GM21825 (cell line): Measurements from ENCODE around the gene PLK5.
"Not testable (repeated sequence)": the region's sequence is repeated elsewhere in the genome, so short reads cannot be mapped to it uniquely, and the experiment has no call there.

Source experiments
- ATAC-seq: cut with Tn5 transposase; IDR thresholded peaks from one replicate; pipeline ENCODE4 v1.9.1; 2021; ENCODE audit warnings: mild to moderate bottlenecking, moderate library complexity; ENCODE audit not compliant: unreplicated experiment

Gene PLK5

DNA sequence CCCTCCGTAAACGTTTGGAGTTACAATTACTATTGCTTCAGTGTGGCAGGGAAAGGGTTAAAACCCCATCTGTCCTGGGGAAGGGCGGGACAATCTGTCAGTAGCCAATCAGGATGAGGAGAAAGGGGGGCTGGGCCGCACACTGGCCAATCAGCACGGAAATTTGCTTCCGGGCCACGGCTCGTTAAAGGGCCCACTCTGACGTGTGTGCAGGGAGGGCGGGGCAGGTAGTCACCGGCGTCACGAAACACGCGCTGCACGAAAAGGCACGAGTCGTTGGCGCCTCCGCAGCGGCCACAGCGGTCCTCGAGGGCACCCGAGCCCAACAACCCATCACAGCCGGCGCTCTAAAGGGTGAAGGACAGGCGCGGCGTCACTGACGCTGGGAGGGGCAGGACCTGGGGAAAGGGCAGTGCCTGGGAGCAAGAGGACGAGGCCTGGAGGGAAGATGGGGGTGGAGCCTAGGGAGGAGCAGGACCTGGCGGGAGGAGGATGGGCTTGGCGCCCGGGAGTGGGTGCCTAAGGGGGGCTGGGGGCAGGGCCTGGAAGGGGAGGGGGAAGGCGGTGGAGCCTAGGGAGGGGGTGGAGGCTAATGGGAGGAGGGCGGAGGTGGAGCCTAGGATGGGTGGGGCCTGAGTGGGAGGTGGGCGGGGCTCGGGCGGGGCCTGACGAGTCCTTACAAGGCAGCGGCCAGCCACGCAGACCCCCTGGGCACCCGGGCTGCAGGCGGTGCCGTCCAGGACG, 15.9 kb upstream of the PLK5 start:
- peak; percentile 45 for ATAC-seq

DNA sequence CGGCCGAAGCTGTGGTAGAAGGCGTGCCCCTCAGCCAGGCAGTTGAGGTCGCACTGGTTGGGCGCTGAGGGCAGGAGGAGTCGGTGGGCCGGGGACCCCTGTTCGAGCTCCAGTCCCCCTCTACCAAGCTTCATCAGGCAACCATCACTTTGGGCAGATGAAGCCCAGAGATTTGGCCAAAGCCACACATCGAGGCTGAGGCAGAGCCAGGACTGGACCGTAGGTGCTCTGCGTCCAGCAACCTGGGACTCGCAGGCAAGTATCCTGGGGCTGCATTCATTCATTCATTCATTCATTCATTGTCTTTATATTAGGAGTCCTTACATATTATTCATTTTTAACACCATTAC, 15.4 kb upstream of the PLK5 start:
- no peak for ATAC-seq

DNA sequence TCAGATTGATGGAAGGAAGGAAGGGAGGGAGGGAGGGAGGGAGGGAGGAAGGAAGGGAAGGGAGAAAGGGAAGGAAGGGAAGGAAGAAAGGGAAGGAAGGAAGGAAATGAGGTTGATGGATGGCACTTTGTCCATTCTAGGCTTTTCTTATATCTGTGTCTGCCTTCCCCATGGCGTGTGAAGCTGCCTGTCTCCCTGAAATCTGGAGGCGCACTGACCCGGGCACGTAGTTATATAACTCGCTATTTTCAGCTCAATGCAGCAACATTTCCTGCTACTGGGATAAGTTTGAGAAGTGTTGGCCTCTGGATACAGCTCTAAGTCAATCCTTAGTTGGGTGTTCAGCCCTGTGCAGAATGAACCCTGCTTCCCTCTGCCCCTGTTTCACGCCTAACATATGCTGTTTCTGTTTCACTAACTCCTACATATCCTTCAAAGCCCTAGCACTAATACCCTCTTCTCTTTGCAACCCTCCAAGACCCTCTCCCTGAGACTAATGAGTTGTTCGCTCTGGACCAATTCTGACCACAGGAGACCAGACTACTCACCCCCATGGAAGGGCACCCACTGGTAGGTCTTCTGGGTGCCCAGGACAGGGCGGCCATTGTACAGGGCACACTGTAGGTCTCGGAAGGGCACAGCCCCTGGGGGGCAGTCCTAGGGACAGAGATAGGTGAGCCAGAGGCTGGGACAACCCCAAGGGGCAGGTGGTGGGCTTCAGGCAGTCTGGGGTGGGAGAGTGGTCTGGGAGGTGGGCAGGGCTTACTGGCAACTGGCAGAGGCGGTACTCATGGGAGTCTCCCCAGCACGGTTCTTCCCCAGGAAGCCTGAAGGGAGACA, 14.1 kb upstream of the PLK5 start:
- ATAC-seq, result no peak

DNA sequence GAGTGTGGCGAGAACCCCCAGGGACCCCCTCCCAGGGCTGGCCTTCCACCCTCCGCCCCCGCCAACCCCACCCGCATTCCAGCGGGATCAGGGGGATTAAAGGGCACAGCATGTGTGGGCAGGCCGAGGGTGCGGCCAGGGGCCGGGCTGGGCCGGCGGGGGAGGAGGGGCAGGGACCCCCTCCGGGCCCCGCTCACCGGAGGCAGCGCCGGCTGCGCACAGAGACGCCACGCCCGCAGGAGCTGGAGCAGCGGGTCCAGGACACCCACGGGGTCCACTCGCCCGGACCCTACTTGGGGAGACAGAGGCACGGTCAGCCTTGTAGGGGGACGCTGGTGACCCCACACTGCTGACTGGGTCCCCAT, 13.5 kb upstream of the PLK5 start:
- no peak for ATAC-seq

DNA sequence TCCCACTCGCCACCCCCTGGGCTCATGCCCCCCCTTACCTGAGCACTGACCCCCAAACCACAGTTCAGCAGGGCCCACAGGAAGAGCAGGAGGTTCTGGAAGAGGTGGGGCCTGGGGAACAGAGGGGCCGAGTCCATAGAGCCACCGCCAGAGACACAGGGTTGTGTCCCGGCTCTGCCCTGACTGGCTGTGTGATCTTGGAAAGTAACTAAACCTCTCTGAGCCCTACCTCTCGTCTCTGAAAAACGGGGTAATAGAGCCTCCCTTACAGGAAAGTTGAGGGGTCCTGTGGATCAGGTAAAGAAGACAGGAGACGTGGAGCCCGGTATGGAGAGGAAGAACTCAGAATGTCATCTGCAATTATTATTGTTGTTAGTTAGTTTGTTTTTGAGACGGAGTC, 13.1 kb upstream of the PLK5 start:
- no peak for ATAC-seq

GRCh38 chr19:1511318-1512317, 12.3 kb upstream of the PLK5 start:
- no peak for ATAC-seq

DNA sequence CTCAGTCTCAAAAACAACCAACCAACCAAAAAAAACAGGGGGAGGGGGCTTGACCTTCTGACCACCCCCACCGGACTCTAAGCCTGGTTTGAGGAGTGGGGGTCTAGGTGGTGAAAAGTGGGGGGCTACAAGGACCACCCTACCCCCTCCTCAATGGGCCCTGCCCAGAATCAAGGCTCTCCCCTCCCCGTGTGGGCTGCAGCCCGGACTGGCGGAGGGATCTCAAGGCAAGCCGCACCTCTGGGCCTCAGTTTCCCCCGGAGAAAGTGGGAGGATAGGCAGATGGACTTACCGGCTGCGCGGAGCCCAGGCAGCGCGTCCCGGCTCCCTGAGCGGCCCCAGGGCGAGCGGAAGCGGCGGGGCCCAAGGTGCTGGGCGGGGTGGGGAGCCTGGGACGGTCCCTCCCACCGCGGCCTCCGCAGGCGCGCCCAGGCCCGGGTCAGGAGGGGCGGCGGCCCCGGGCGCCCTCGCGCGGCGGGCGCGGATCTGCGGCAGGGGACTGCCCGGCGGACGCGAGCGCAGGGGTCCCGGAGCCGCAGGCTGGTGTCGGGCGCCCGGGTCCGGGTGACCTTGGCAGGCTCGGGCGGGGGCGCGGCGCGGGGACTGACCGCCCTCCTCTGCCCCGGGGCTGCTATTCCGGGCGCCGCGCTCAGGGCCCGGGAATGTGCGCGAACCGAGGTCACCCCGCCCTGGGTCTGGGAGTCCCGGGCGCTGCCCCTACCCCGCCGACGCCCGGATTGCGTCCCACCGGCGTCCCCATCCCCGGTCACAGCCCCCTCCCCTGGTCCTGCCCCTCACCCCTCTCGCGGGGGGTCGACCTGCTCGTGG, 11.0 kb upstream of the PLK5 start, which contains the start of gene ADAMTSL5:
Gene ADAMTSL5 (minus strand): TSS at position 349 of the 828 bp plus-strand sequence. CDS start 2,076 bp downstream, outside the sequence.
- ATAC-seq, result no peak

DNA sequence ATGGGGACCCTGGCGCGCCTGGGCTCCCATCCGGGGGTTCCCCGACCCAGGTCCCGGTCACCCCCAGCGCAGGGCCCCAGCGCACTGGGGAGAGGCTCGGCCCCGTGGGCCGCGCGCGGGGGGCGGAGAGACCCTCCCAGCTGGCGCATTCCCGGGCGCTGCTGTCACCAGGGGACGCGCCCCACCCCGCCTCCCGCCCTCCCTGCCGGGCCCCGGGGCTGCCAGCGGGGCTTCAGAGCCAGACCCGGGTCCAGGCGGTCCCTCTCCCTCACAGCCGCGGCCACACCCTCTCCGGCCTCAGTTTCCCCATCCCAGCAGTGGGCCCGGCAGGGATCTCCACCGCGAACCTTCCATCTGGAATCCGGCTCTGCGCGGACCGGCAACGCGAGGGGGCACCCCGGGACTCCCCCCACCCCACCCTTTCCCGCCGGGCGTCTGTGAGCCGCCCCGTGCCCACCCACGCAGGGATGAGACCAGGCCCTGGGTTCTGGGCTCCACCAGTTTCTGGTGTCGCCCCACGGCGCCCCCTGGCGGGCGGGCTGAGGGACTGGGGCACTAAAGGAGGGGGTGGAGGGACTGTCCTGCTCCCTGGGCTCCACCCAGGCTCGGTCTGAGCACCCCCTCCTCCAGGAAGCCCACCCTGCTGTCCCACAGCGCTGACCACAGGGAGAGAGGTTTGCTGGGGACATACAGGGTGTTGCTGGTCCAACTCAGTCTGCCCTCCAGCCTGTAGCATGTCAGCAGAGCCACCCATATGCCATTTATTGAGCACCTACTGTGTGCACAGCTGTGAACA, 10.2 kb upstream of the PLK5 start:
- no peak for ATAC-seq

DNA sequence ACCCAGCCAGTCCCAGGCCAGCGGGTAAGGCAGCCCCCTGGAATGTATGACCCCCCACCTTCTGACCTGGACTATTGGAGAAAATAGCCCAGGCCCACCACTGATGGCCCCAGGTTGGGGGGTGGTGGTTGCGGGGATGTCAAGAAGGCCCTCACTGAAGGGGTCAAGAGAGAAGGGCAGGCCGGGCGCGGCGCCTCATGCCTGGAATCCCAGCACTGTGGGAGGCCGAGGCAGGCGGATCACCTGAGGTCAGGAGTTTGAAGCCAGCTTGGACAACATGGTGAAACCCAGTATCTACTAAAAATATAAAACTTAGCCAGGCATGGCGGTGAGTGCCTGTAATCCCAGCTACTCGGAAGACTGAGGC, 9.6 kb upstream of the PLK5 start:
- no peak for ATAC-seq

- no peak for ATAC-seq
Observed at GRCh38 chr19:1514986-1515721, 8.7 kb upstream of the PLK5 start.

DNA sequence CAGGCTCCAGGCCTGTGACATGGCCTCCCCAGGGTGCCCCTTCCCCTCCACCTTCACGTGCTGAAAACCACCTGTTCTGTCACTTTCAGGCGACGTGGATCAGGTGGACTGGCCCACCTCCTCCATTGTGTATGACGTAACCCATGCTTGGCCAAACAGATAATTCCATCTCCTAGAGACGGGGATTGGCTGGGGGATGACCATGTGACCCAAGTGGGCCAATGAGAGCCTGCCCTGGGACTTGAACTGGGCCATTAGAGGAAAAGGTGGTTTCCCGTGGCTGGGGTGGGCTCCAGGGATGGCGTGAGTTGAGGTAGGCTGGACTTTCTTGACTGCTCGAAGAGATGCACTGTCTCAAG, 7.5 kb upstream of the PLK5 start:
- no peak for ATAC-seq

DNA sequence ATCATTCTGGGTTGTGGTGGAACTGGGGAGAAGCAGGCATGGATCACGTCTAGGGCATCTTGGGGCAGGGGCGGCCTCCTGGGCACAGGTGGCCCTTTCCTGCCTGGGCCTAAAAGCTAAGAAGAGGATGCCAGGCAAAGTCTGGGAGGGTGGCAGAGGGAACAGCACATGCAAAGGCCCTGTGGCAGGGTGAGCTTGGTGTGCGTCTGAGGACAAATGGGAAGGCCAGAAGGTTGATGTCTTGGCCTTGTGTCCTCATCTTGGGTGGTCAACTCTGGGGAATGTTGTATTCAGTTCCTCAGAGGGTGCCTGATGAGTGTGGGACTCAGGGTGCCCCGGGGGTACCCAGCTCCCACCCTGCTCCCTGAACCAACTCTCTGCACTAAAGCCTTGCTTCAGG, 5.4 kb upstream of the PLK5 start:
- ATAC-seq, result no peak

- not testable (repeated sequence) for ATAC-seq
Observed at GRCh38 chr19:1519802-1520201, 4.1 kb upstream of the PLK5 start.

GRCh38 chr19:1520203-1520780, 3.6 kb upstream of the PLK5 start:
- no peak for ATAC-seq

DNA sequence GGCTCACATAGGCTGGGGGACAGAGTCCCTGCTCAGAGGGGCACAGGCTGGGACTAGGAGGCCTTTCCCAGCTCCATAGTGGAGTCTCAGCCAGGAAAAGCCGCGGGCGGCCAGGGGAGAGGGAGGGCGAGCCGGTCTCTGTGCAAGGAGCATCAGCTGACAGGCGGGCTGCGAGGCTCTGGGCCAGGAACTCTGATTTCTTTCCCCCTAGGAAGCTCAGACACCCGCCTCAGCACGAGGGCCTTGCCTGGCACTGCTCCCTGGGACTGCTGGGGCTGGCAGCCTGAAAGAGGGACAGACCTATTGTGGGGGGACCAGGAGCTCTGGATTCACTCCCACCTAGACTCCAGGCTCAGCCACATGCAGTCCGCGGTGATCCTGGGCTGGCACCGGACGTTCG, 2.2 kb upstream of the PLK5 start:
- ATAC-seq, result no peak

GRCh38 chr19:1522061-1522460, 1.8 kb upstream of the PLK5 start:
- ATAC-seq, result no peak

- ATAC-seq, result no peak
Observed at GRCh38 chr19:1522838-1523237, 1.0 kb upstream of the PLK5 start.

DNA sequence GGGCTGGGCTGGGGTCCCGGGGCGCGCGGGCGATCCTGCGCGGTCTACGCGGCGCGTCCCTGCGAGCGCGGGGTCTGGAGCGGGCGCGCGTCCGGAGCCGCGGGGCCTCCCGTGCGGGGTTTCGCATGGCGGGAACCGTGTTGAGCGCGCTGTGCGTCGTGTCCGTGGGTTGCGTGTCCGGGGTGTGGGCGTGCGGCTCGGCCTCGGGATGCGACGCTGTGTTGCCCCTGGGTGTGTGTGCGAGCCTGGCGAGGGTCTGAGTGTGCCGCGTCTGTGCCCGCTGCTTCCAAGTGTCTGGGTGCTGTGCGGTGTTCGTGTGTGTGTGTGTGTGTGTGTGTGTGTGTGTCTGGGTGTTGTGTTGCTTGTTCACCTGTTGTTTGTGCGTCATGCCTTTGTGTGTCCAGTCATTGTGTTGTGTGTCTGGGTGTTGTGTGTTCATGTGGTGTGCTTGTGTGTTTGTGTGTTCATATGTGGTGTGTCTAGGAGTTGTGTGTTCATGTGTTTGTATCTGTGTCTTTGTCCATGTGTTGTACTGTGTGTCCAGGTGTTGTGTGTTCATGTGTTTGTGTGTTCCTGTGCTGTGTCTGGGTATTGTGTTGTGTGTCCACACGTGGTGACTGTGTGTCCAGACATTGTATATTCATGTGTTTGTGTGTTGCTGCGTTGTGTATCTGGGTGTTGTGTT, 552 bp downstream of the PLK5 start:
- no peak for ATAC-seq
